Breast epithelium (tissue), 4 donors: ENCODE measurements around the gene GRIK5. TPM values are rescaled to one million over a fixed set of nuclear protein-coding genes. Genes with fewer than 3 reads are reported as not detected.

Experiments used
- DNase-seq, 2 donors: peaks; one replicate each; pipeline ENCODE4 v3.0.0-alpha.2; 2019; ENCODE audit warnings: low spot score in 2 of 2
- H3K27ac ChIP-seq, 2 donors: fragments of 200-600 bp; sonication (generic) in 1 of 2; one replicate each; pipeline ENCODE4 v1.5.1; 2016 to 2019; ENCODE audit warnings: mild to moderate bottlenecking in 1 of 2
- H3K27me3 ChIP-seq, 2 donors: fragments of 200-600 bp; sonication (generic) in 1 of 2; one replicate each; pipeline versions ENCODE4 v1.5.1 to v1.6.0; 2017 to 2019; ENCODE audit warnings: control low read depth in 1 of 2, mild to moderate bottlenecking in 1 of 2
- H3K36me3 ChIP-seq: fragments of 200-600 bp; one replicate; pipeline ENCODE4 v1.5.1; 2019
- H3K4me1 ChIP-seq, 2 donors: fragments of 200-600 bp; sonication (generic); one replicate each; pipeline ENCODE4 v1.5.1; 2016 to 2019; ENCODE audit warnings: control low read depth in 1 of 2
- H3K4me3 ChIP-seq, 3 donors: fragments of 200-600 bp; sonication (generic); 1 replicate in 2 of 3; 2 replicates in 1 of 3; pipeline ENCODE4 v1.5.1; 2016 to 2019; ENCODE audit warnings: mild to moderate bottlenecking in 3 of 3, moderate library complexity in 2 of 3
- H3K9me3 ChIP-seq, 2 donors: fragments of 200-600 bp; sonication (generic) in 1 of 2; one replicate each; pipeline ENCODE4 v1.5.1; 2016 to 2019; ENCODE audit warnings: control low read depth in 1 of 2
- POLR2A ChIP-seq: fragments of 450-650 bp; IDR thresholded peaks from one replicate; pipeline ENCODE4 v1.6.1; 2016; ENCODE audit warnings: antibody characterized with exemption, mild to moderate bottlenecking, moderate library complexity
- POLR2AphosphoS5 ChIP-seq, 3 donors: sonication (generic); formaldehyde crosslinking; IDR thresholded peaks; one replicate each; pipeline ENCODE4 v1.6.1; 2017; ENCODE audit warnings: antibody characterized with exemption in 3 of 3
- intact Hi-C: fragments of 100-400 bp; cut with DNase I; formaldehyde crosslinking; loops from one replicate; pipeline ENCODE4 v1.15.1; 2023; ENCODE audit warnings: low total_unique reads
- total RNA-seq, 3 donors: library from RNA; depleted of rRNA; stranded (reverse); fragments of >200 nt; gene quantifications; one replicate each; pipeline ENCODE4 v1.1.0, GENCODE V29; 2016
- TF ChIP-seq, protein P1 (sequence below), 3 donors: fragments of 450-650 bp; IDR thresholded peaks; one replicate each; pipeline ENCODE4 v1.5.1; 2016 to 2017; ENCODE audit warnings: antibody characterized with exemption in 3 of 3, mild to moderate bottlenecking in 3 of 3, moderate library complexity in 3 of 3

GRIK5 gene
- total RNA-seq, 3 donors from 2014 or later = 1.6 to 1.9 TPM; not detected in 1

DNA sequence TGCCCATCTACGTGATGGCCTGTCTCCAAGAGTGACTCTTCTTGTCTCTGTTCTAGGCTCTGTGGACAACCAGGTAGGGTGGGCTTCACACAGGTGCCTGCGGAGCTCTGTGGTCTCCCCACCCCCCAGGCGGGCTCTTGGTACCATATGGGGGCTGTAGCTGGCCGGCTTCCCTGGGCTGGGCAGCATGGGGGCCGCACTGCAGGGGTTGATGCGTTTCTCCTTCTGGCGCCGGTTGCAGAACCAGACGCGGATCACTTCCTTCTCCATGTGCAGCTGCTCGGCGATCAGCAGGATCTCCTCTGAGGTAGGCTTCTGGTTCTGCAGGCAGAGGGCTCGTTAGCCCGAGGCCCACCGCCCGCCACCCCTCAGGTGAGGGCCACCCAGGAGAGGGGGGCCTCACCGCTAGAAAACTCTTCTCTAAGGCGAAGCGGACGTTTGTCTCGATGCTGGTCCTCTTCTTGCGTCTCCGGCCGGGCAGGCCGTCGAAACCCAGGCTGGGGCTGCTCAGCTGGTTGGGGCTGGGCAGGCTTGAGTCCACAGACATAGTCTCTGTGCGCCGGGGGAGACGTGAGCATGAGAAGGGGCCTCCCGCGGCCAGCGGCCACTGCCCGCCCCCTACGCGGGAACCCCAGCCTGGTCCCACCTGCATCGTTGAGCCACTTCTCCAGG lies 25.3 kb upstream of the GRIK5 start:
- Histone ChIP-seq H3K27ac (no peak overlapping the region), H3K4me3 (no peak overlapping the region)
- intact Hi-C loops = no loop called here

DNA sequence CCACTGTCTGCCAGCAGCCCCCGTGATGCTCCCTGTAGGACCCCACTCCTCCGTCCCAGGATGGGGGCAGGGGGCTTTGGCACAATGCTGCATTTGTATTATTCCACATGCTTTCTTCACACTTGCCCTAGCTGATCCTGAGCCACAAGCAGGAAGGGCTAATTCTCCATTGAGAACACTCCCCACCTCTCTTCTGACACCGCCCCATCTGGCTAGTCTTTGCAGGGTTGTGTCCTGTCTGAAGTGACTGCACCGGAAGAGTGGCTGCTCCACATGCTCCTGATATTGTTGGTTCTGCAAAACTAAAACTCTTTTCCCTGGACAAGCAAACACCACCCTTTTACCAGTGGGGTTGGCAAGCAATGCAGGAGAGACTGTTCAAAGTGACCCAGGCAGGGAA lies 23.9 kb upstream of the GRIK5 start:
- TF ChIP-seq, protein P1, sequence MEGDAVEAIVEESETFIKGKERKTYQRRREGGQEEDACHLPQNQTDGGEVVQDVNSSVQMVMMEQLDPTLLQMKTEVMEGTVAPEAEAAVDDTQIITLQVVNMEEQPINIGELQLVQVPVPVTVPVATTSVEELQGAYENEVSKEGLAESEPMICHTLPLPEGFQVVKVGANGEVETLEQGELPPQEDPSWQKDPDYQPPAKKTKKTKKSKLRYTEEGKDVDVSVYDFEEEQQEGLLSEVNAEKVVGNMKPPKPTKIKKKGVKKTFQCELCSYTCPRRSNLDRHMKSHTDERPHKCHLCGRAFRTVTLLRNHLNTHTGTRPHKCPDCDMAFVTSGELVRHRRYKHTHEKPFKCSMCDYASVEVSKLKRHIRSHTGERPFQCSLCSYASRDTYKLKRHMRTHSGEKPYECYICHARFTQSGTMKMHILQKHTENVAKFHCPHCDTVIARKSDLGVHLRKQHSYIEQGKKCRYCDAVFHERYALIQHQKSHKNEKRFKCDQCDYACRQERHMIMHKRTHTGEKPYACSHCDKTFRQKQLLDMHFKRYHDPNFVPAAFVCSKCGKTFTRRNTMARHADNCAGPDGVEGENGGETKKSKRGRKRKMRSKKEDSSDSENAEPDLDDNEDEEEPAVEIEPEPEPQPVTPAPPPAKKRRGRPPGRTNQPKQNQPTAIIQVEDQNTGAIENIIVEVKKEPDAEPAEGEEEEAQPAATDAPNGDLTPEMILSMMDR (IDR thresholded peaks at IDR 0.05) = no peak
- TF ChIP-seq POLR2AphosphoS5 (IDR thresholded peaks at IDR 0.05) = no peak
- no peak for TF ChIP-seq POLR2A
- Histone ChIP-seq H3K36me3 (no peaks in the 10 kb centered on the region), H3K27me3 (no peaks in the 10 kb centered on the region), H3K4me3 (no peak overlapping the region), H3K27ac (no peak overlapping the region), H3K9me3 (no peaks in the 10 kb centered on the region), H3K4me1 (no peaks in the 10 kb centered on the region)
- intact Hi-C loops = no loop called here
- no peak for DNase-seq

More for the DNA sequence above, 25.3 kb upstream of the GRIK5 start:
- Histone ChIP-seq H3K36me3 (no peaks in the 10 kb centered on the region), H3K9me3 (no peaks in the 10 kb centered on the region), H3K27me3 (no peaks in the 10 kb centered on the region), H3K4me1 (no peaks in the 10 kb centered on the region)
- no peak for DNase-seq
- TF ChIP-seq, protein P1 (IDR thresholded peaks at IDR 0.05) = no peak
- no peak for TF ChIP-seq POLR2AphosphoS5 (IDR thresholded peaks at IDR 0.05)
- TF ChIP-seq POLR2A = no peak

DNA sequence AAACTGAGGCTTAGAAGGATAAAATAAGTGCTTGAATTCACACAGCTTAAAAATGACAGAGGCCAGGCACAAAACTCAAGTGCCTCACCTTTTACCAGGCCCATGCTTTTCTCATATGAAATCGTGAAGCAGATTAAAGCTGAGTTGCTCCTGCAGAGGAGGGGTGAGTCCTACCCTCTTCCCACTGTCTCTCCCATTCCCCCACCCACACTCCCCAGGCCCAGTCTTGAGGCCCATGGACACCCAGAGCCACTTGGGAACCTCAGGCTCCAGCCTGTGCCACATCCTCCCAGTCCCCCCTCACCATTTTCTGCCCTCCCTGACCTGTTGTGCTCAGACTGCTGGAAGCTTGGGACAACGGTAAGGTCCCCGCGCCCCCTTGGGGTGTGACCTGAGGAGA lies 23.5 kb upstream of the GRIK5 start:
- H3K4me1 ChIP-seq = no peaks in the 10 kb centered on the region
- H3K4me3 ChIP-seq = no peak overlapping the region
- TF ChIP-seq, protein P1 (IDR thresholded peaks at IDR 0.05) = no peak
- TF ChIP-seq POLR2AphosphoS5 (IDR thresholded peaks at IDR 0.05) = no peak
- TF ChIP-seq POLR2A = no peak
- DNase-seq = no peak
- no peaks in the 10 kb centered on the region for H3K36me3 ChIP-seq
- no peaks in the 10 kb centered on the region for H3K27me3 ChIP-seq
- no peaks in the 10 kb centered on the region for H3K9me3 ChIP-seq
- intact Hi-C loops = no loop called here
- H3K27ac ChIP-seq = no peak overlapping the region

DNA sequence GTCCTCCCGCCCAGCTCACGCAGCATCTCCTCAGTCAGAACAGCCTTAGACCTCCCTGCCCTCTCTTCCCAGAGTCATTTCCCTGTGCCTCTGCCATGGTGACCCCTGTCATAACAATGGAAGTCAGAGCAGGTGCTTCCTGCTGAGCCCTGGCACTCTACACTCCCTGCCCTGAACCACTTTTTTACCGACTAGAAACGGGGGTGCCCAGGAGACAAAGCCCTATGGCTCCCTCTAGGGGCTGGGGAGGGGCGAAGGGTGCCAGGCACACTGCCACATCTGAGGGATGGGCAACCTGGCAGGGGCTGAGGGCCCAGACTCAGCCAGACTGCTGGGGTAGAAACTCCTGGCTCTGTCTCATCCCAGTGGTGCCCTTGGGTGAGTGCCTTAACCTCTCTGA lies 22.3 kb upstream of the GRIK5 start:
- Histone ChIP-seq H3K4me3 (peak overlapping the region in 1 of 3 donors; percentile 19), H3K27ac (peak overlapping the region in 1 of 2 donors; percentile 74), H3K36me3 (no peaks in the 10 kb centered on the region), H3K4me1 (no peaks in the 10 kb centered on the region), H3K27me3 (no peaks in the 10 kb centered on the region), H3K9me3 (no peaks in the 10 kb centered on the region)
- no peak for DNase-seq
- TF ChIP-seq POLR2A (no peak), POLR2AphosphoS5 (IDR thresholded peaks at IDR 0.05) (peak in 2 of 3 donors; percentile 19 to 55)
- intact Hi-C loops = no loop called here

DNA sequence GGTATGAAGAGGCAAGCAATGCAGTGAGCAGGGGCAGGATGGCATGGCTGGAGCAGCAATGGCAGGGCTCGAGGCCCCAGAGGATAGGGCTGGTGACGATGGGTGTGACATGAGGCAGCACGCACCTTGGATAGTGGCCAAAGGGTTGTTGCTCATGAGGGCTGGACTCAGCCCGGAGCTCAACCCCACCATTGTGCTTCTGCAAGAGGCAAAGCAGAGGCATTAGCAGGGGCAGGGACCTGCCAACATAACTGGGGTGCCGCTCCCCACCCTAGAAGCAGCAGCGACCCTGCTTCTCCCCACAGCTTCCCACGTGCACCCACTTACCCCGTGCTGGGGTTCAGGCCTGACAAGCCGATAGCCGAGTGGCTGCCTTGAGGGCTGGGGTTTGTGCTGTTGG lies 21.7 kb upstream of the GRIK5 start:
- H3K9me3 ChIP-seq = no peaks in the 10 kb centered on the region
- intact Hi-C loops = no loop called here
- peak overlapping the region in 1 of 3 donors; percentile 19 for H3K4me3 ChIP-seq
- TF ChIP-seq, protein P1 (IDR thresholded peaks at IDR 0.05) = no peak
- no peak for TF ChIP-seq POLR2A
- no peak for TF ChIP-seq POLR2AphosphoS5 (IDR thresholded peaks at IDR 0.05)
- H3K4me1 ChIP-seq = no peaks in the 10 kb centered on the region
- no peak for DNase-seq
- no peaks in the 10 kb centered on the region for H3K36me3 ChIP-seq
- no peaks in the 10 kb centered on the region for H3K27me3 ChIP-seq
- peak overlapping the region; percentile 35 to 74 for H3K27ac ChIP-seq
